Germinal center (tissue), 1 donor: Measurements from ENCODE around the gene ITIH1.

Experiments used
- DNase-seq: peaks from one replicate; pipeline ENCODE4 v3.0.0; 2012; ENCODE audit warnings: mixed read lengths, low spot score

ITIH1 gene

DNA sequence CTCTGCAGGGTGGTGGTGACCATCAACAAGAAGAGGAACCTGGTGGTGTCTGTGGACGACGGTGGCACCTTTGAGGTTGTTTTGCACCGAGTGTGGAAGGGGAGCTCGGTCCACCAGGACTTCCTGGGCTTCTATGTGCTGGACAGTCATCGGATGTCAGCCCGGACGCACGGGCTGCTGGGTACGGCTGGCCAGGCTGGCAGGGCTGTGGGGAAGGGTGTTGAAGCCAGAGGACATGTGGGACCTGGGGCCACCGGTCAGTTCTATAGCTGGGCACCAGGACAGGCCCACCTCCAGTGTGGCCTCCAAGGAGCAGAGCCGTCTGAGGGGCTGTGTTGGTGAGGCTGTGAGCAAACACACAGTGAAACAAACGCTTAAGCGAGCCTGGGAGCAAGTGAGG lies 13.3 kb downstream of the ITIH1 start:
- no peak for DNase-seq

DNA sequence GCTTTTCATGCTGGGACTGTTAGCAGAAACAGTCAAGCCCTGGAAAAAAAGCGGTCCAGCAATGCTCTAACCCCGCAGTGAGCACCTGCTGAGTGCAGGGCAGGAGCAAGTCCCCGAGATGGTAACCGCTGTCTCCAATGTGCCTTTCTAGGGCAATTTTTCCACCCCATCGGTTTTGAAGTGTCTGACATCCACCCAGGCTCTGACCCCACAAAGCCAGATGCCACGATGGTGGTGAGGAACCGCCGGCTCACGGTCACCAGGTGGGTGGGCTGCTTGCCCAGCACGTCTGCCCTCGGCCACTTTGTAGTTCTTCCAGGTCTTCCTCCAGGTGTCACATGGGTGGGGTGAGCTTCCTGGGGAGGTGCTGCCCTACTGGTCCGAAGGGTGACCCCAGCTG lies 14.0 kb downstream of the ITIH1 start:
- no peak for DNase-seq

DNA sequence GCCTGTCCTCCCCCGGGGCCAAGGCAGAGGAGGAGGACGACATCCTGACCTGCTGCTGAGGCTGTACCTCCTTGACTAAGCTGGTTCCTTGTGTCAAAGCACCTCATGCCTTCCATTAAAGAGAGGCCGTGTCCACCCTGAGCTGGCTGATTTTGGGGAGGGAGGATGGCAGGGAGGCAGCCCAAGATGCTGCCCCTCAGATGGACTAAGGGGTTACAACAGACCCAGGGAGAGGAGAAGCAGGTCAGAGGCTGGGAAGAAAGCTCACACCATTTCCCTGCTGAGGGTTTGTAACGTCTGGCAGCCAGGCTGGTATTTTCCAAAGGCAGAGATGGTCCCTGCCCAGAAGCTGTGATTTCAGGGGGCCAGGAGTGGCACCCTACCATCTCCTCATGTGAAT lies 14.5 kb downstream of the ITIH1 start:
- DNase-seq, result no peak

DNA sequence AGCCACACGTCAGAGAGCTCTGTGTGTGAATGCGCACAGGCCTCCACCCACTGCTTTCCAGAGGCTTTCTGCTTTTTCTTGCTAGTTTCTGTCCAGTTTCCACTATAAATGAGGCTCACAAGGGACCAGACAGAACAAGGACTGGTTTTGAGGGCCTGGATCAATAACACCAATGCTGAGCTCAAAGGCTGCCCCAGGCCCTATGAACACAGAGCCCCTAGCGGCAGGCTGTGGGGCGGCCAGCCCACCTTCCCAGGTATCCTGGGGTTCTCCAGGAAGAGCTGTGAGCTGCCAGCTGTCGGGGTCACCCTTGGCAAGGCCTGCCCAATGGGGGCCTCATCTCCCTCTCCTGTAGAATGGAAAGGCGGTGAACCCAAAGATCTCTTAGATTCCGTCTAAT lies 15.0 kb downstream of the ITIH1 start:
- no peak for DNase-seq

DNA sequence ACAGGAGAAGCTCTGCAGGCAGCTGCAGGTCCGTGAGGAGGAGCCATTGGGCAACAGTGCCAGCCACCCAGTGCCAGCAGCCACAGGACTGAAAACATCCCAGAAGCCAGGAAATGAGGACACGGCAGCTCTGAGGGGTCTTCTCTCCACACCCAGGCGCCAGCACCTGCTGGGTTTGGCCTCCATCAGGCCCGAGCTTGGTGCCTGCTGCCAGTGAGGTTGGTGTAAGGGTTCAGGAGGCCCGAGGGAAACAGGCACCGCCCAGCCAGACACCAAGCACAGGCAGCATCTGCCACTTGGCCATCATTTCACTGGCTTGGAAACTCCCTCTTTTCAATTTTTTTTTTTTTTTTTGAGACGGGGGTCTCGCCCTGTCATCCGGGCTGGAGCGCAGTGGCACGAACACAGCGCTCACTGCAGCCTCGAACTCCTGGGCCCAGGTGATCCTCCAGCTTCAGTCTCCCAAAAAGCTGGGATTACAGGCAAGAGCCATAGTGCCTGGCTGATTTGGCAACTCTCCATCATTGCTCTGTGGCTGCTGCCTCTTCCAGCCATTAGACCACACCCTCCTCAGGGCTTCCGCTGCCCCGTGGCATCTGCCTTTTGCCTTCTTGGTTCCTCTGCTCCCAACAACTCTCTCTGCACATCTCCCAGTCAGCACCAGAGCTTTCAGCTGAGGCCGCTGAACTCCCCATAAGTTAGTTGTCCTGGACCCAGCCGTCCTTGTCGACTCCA lies 15.7 kb downstream of the ITIH1 start:
- DNase-seq, result no peak

DNA sequence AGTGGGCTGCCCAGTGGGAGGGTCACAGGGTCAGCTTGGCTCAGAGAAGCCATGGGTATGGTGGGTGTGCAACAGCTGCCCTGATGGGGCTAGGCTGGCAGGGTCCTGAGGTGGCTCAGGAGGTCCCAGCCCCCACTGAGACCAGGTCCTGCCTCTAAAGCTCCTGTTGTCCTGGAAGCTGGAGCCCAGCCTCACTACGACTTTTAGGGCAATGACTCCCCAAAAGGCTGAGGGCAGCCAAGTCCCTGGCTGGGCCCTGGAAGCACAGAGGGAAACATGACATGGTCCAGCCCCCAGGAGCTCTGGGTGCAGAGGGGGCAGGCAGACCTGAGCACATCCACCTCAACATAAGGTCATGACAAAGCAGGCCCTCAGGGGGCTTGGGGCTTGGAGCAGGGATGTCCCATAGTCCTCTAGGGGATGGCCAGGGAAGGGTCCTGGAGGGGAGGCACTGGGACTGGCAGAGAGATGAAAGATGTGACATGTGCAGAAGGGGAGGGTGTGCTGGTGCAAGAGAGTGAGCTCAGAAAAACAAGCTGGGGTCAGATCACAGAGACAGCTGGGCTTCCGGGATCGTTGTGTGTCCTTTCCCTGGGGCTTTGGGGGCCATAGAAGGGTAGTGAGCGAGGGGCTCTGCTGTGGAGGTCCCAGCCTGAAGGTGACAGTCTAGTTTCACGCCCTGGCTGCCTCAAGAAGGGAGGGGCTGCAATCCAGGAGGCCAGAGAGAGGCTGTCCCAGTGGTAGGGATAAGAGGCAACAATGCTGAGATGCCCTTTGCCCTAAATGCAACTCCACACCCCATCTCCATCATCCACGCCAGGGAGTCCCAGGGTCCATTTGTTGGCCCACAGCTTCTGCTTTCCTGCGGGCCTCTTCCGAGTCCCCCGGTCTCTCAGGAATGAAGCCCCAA lies 16.6 kb downstream of the ITIH1 start:
- no peak for DNase-seq

DNA sequence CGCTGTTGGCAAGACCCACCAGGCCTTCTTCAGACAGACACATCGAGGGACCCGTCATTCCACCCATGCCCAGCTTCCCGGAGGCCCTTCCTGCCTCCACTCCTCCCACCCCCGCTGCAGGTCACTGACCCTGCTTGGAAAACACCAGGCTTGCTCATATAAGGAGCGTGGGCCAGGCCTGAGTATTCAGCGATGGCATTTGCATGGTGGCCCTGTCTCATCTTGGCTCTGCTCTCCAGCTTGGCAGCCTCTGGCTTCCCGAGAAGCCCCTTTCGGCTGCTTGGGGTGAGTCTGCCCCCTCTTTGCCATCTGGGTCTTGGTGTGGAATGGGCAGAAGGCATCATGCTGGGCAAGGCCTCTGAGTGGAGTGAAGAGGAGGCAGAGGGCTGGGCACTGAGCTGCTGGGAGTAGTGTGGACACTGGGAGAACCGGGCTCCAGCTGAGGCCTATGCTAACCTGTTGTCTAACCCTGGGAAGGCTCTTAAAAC lies 17.3 kb downstream of the ITIH1 start, which contains the start of gene ITIH3:
ITIH3 (plus strand) TSS at position 185 of the 488 bp plus-strand sequence; CDS start at position 193, 8 bp downstream.
- no peak for DNase-seq

DNA sequence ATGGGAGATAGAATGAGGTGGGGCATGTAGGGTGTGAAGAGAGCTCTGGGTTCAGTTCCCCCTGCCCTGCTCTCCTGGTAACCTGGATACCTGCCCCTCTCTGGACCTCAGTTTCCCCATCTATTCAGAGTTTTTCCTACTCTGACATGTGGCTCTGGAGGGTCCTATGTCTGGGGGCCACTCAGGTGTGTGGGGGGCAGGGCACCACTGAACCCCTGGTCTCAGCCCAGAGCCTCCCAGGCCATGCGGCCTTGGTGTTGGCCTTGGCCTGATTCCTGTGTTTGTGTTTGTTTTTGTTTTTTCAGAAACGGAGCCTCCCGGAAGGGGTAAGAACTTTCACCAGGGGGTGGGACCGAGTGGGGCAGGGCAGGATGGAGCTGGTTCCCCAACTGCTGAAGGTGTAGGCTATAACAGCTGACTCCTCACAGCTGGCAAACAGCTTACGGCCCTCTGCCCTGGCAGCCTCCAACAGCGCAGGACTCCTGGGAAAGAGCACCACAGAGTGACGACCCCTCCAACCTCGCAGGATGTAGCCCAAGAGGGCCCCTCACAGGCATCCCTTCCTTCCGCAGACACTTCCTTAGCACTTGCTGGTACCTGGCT lies 18.0 kb downstream of the ITIH1 start:
- DNase-seq, result no peak

DNA sequence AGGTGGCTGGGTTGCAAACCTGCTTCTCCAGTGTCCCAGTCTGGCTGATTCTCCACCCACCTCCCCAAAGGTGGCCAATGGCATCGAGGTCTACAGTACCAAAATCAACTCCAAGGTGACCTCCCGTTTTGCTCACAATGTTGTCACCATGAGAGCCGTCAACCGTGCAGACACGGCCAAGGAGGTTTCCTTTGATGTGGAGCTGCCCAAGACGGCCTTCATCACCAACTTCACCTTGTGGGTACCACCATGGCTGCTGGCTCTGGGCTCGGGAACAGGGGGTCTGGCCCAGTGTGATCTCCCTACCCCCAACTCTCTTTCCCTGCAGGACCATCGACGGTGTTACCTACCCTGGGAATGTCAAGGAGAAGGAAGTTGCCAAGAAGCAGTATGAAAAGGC lies 19.0 kb downstream of the ITIH1 start:
- no peak for DNase-seq

DNA sequence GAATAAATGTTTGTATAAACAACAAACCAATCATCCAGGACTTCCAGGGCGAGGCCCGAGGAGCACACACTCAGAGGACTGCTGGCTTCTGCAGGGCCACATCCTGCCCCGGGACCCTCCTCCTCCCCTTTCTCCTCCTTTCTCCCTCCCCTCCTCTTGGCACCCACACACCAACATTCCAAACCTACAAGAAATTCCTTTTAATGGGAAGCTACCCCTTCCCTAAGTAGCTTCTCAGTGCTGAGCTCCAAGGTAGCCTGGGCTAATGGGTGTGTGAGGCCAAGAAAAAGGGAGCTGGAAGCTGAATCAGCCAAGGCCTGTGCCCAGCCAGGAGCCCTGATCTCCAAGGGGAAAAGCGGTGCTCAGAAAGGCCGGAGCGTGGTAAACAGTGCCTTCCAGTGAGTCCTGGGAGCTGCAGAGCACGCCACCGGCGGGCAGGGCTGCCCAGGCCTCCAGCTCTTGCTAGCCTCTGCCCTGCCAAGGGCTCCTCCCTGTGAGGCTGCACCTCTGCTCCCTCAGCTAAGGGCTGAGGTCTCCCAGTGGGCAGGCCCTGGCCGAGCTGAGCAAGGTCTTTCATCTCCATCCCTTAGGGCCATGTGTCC lies 21.1 kb downstream of the ITIH1 start:
- no peak for DNase-seq

DNA sequence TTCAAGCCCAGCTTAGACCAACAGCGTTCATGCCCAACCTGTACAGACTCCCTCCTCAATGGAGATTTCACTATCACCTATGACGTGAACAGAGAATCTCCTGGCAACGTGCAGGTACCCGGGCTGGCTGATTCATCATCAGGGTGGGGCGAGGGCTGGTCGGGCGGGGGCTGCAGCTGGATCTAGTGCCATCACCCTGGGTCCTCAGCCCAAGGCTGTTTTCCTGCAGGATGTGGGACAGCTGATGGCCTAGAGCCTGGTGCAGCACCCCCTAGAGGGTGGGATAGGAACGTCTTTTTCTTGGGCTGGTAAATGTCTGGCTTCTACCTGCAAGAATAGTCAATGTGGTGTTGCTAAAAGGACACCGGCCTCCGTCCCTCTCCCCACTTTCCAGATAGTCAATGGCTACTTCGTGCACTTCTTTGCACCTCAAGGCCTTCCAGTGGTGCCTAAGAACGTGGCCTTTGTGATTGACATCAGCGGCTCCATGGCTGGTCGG lies 21.6 kb downstream of the ITIH1 start:
- peak; percentile 60 for DNase-seq

DNA sequence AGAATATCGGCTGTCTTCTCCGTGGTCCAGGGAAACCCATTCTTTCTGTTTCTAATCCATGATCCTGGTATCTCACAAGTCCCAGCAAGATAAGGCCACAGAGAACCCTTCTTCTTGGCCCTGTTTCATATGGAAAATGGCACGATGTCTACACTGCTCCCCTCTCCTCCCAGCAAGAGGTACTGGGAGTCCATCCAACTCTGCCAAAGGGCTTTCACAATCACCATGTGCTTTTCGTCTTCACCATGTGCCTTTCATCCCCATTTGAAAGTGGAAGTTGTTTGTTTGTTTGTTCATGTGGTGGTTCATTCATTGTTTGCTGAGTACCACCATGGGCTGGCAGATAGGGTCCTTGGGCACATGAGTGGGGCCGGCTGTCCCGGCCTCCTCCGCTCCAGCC lies 22.7 kb downstream of the ITIH1 start:
- no peak for DNase-seq

DNA sequence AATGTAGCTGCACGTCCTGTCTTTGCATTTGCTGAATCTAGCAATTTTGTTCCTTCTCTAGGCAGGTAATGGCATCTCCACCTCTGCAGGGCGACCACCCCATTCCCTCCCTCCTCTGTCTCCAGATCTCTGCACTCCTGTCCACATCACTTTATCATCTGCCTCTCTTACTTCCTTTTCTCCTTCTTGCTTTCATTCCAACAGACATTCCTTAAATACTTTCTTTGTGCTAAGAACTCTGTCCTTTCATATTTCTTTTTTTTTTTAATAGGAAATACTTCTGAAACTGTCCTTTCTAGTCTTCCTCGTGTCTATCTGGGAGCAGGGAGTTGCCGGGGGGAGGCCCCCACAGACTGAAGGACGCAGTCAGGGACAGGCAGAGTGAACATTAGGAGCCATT lies 24.4 kb downstream of the ITIH1 start:
- DNase-seq, result no peak

DNA sequence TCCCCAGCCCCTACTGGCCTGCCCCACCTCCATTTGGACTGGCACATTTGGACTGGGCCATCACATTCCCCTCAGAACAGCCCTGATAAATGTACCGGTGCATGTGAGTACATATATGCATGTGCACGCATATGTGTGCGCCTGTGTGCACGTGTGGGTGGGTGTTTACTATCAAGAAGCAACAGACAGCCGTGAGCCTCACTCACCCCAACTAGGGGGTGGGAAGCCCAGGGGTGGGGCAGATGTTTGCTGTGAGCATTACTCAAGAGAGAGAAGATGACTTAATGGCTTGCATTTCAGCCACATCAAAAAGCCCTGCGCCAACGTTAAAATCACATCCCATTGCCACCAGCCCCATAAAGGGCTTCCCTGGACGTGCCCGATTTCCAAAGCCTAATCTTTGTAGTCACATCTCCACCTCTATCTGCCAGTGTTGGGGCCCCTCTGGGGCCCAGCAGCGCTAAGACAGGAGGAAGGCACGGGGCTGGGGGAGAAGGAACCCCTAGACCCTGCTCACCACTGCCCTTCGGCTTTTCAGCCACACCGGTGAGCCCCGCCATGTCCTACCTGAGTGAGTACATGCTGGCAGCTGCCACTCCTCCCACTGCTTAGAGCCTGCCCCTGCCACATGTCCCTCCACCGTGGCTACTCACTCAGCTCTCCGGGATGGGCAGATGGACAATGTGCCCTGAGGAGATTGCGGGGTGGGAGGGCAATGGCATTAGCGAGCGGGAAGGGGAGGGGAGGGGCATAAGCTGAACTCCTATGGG lies 28.1 kb downstream of the ITIH1 start:
- no peak for DNase-seq

DNA sequence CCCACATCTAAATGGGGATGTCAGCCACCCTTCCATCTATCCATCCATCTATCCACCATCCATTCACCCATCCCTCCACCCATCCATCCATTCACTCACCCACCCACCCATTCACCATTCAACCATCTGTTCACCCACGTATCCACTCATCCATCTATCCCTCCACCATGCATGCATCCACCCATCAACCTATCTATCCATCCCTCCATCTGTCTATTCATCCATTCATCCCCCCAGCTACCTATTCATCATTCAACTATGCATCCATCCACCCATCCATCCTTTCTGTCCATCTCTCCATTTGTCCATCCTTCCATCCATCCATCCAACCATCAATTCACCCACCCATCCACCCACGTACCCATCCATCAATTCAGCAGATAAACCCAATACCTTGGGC lies 31.8 kb downstream of the ITIH1 start:
- no peak for DNase-seq

DNA sequence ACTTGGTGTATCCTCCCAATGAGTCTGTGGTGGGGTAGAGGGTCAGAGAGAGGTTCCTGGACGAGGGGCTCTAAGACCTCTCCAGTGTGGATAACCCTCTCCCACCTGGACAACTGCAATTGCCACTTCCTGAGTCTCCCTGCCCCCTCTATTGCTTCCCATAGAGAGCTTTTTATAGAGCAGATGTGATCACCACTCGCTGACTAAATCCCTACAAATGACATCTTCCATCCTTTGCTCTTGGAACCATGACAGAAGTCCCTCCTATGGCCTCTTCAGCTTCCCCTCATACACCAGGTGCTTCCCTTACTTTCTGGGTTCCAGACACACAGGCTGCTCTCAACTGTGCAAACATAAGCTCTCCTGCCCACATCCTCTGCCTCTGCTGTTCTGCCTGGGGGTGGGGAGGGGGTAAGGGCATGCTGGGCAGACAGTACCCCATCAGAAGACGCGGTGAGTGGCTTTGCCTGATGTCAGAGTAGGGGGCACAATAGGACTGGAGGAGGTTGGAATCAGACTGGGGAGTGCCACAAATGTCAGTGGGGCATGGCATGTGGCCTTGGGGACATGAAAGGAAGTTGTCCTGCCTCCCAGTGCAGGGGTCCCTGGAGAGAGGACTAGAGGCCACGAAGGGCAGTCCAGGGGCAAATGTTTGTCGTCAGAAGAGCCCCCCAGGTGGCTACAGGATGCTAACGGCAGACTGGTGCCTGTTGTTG lies 32.4 kb downstream of the ITIH1 start:
- DNase-seq, result no peak

DNA sequence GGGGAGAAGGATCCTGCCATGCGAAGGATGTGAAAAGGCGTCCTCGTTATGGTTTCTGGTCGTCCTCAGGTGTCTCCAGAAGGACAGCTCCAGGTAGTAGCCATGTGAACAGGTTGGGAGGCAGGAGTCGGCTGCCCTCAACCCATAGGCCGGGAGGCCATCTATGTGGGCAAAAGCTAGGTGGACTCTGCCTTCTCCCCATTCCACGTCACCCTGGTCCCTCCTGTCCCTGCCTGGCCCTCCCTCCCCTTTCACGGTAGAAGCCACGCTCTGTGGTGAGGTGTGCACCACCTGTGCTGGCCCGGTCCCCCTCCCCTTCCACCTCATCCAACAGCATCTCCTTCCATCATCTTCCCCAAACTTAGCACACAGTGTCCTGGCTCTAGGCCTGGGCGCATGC lies 33.5 kb downstream of the ITIH1 start:
- DNase-seq, result no peak

DNA sequence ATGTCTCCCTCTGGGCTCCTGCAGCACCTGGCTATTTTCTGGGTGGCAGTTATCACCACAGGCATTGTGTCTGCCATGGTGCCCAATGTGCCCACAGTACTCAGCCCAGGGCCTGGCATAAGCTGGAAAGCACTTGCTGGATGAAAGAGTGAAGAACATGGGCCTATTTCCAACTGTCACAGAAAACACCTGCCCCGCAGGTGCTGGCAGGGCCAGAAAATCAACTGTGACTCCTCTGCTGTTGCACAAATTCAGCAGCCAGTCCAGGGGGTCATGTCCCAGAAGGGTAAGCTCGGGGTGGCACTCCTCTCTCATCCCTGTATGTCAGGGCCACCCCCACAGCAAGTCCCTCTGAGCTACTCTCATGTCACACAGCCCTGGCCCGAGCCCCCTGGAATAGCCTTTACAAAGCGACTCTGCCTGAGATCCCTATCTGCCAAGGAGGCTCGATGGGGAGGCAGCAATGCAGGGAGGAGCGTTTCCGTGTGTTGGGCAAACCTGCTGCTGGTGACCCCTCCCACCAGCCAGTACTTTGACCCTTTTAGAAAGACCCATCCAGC lies 34.1 kb downstream of the ITIH1 start:
- DNase-seq, result no peak

DNA sequence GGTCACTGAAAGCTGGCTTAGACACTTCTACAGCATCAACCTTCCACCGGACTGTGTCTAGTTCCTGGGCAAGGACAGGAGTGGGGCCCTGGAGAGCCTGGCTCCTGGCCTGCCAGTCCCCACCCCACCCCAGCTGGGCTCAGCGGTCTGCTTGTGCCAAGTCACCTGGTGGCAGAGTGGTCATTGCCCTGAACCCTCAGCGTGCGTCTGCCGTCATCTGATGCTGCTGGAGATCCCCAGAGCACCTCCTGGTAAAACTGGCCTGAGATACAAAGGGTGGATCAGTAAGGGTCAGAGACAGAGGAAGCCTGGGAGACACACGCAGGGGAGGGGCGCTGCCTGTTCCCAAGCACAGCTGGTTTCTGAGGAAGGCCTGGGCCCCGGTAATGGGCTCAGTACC lies 36.4 kb downstream of the ITIH1 start:
- no peak for DNase-seq

DNA sequence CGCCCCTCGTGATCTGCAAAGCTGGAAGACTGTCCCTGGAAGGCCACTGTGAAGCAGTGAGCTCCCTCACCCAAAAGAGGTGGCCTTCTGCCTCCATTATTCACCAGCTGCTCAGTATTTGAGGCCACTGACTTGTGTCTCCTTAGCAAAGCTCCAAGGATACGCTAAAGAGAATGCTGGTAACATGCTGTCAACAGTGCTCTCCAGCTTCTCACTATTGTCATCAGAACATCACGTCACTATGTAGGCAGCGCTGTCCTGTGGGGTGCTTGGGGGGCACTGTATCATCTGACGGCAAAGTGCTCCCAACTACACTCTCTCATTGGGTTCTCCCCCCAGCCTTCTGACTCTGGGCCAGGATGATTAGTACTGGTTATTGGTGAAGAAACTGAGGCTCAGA lies 38.8 kb downstream of the ITIH1 start:
- DNase-seq, result no peak
